Vagina (tissue), 2 donors: ENCODE measurements around the gene SLC2A9. TPM values are rescaled to one million over a fixed set of nuclear protein-coding genes. Genes with fewer than 3 reads are reported as not detected.

Experiments
- DNase-seq, 2 donors: peaks; one replicate each; pipeline ENCODE4 v3.0.0-alpha.2; 2017; ENCODE audit errors: extremely low spot score in 2 of 2
- H3K27ac ChIP-seq: fragments of 200-600 bp; sonication (generic); one replicate; pipeline ENCODE4 v1.5.1; 2019
- H3K27me3 ChIP-seq: fragments of 200-600 bp; sonication (generic); one replicate; pipeline ENCODE4 v1.5.1; 2019
- H3K36me3 ChIP-seq, 2 donors: fragments of 200-600 bp; sonication (generic); one replicate each; pipeline ENCODE4 v1.5.1; 2017 to 2019
- H3K4me1 ChIP-seq: fragments of 200-600 bp; sonication (generic); one replicate; pipeline ENCODE4 v1.5.1; 2019
- H3K4me3 ChIP-seq, 2 donors: fragments of 200-600 bp; sonication (generic); 1 replicate in 1 of 2; 2 replicates in 1 of 2; pipeline ENCODE4 v1.5.1; 2016 to 2019
- H3K9me3 ChIP-seq: fragments of 200-600 bp; sonication (generic); one replicate; pipeline ENCODE4 v1.5.1; 2019
- POLR2A ChIP-seq, 2 donors: fragments of 450-650 bp; IDR thresholded peaks; one replicate each; pipeline ENCODE4 v1.6.1; 2017; ENCODE audit warnings: antibody characterized with exemption in 2 of 2, mild to moderate bottlenecking in 2 of 2, moderate library complexity in 2 of 2
- POLR2AphosphoS5 ChIP-seq, 2 donors: sonication (generic); formaldehyde crosslinking; IDR thresholded peaks; one replicate each; pipeline ENCODE4 v1.9.0; 2017; ENCODE audit warnings: antibody characterized with exemption in 2 of 2, mild to moderate bottlenecking in 2 of 2, low read depth in 1 of 2; ENCODE audit not compliant: insufficient read depth in 1 of 2
- intact Hi-C: fragments of 100-400 bp; cut with DNase I; formaldehyde crosslinking; loops from one replicate; pipeline ENCODE4 v1.15.1; 2023
- total RNA-seq: library from RNA; depleted of rRNA; stranded (reverse); fragments of >200 nt; gene quantifications from one replicate; pipeline ENCODE4 v1.2.3, GENCODE V29; 2016
- TF ChIP-seq, protein P1 (sequence below), 3 experiments: fragments of 450-650 bp in 2 of 3; fragments of 200-600 bp in 1 of 3; sonication (generic) in 1 of 3; IDR thresholded peaks; one replicate each; pipeline ENCODE4 v1.5.1; 2017 to 2019; ENCODE audit warnings: antibody characterized with exemption in 3 of 3, mild to moderate bottlenecking in 2 of 3, moderate library complexity in 2 of 3

Gene SLC2A9
- total RNA-seq, 1 donor from 2014 or later = 7.9 TPM

DNA sequence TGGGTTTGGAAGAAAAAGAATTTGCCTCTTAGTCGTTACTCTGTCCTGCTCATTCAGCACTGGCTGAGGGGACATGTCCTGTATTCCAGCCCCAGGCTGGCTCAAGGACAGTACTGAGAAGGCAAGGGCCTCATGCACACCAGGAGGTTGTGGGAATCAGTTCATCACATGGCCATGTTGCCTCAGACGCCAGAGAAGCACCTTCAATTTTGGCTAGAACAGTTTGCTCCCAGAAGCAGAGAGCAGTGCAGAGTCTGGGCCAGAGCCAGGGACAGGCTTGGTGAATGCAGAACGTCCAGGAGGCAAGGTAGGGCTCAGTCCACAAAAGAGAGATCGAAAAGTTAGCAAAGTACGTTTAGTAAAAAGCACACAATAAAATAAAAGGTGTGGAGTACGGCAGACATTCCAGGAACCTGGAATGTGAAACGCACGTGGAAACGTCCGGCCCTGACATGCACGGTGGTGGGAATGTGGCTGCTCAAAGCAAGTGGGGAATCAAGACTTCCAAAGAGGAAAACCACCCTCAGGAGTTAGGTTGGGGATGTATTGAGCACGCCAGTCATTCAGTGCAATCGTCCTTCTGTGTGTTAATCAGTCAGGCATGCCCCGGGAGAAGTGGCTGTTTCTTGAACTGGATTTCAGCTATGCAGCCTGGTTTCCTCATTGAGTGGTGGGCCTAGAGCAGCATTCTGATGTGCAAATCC, 1.2 kb upstream of the SLC2A9 start:
- no peak for DNase-seq
- no peaks in the 10 kb centered on the region for H3K9me3 ChIP-seq
- TF ChIP-seq, protein P1, sequence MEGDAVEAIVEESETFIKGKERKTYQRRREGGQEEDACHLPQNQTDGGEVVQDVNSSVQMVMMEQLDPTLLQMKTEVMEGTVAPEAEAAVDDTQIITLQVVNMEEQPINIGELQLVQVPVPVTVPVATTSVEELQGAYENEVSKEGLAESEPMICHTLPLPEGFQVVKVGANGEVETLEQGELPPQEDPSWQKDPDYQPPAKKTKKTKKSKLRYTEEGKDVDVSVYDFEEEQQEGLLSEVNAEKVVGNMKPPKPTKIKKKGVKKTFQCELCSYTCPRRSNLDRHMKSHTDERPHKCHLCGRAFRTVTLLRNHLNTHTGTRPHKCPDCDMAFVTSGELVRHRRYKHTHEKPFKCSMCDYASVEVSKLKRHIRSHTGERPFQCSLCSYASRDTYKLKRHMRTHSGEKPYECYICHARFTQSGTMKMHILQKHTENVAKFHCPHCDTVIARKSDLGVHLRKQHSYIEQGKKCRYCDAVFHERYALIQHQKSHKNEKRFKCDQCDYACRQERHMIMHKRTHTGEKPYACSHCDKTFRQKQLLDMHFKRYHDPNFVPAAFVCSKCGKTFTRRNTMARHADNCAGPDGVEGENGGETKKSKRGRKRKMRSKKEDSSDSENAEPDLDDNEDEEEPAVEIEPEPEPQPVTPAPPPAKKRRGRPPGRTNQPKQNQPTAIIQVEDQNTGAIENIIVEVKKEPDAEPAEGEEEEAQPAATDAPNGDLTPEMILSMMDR (IDR thresholded peaks at IDR 0.05) = no peak
- TF ChIP-seq POLR2A (IDR thresholded peaks at IDR 0.05) = no peak
- intact Hi-C loops = no loop called here
- peaks cover 51% of the 10 kb centered on the region for H3K4me1 ChIP-seq
- no peak overlapping the region for H3K4me3 ChIP-seq
- no peaks in the 10 kb centered on the region for H3K27me3 ChIP-seq
- H3K27ac ChIP-seq = peak overlapping the region; percentile 53
- H3K36me3 ChIP-seq = no peaks in the 10 kb centered on the region

DNA sequence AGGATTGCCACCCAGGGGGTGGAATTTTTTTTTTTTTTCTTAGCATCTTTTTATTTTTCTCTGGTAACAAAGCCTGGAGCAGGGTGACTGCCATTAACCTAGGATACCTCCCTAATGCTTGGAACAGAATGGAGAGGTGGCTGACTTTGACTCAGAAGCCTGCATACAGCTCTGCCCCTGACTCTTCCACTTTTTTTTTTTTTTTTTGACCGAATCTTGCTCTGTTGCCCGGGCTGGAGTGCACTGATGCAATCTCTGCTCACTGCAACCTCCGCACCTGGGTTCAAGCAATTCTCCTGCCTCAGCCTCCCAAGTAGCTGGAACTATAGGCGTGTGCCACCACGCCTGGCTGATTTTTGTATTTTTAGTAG, 341 bp upstream of the SLC2A9 start:
- no peak overlapping the region for H3K4me3 ChIP-seq
- intact Hi-C loops = no loop called here
- H3K9me3 ChIP-seq = no peaks in the 10 kb centered on the region
- H3K4me1 ChIP-seq = peaks cover 51% of the 10 kb centered on the region
- H3K27me3 ChIP-seq = no peaks in the 10 kb centered on the region
- DNase-seq = no peak
- peak overlapping the region; percentile 53 for H3K27ac ChIP-seq
- no peaks in the 10 kb centered on the region for H3K36me3 ChIP-seq
- no peak for TF ChIP-seq POLR2A (IDR thresholded peaks at IDR 0.05)

DNA sequence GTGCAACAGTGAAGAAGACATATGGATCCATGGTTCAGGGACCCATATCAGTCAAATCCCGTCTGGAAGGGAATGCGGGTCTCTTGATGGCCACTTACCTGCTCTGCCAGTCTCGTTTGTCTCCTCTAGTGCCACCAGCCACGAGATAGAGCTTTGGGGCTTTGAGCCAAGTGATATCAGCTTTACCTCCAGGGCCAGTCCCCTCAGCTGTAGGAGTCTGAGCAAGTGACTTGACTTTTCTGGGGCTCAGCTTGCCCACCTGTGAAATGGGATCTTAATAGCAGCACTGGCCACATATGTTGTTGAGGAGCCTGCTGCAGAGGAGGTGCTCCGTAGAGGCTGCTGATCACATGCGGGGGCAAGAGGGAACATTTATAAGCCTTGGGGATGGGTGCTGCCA, 1.2 kb downstream of the SLC2A9 start:
- no peaks in the 10 kb centered on the region for H3K27me3 ChIP-seq
- no peaks in the 10 kb centered on the region for H3K36me3 ChIP-seq
- H3K4me1 ChIP-seq = peaks cover 51% of the 10 kb centered on the region
- TF ChIP-seq POLR2A (IDR thresholded peaks at IDR 0.05) (no peak), POLR2AphosphoS5 (IDR thresholded peaks at IDR 0.05; ENCODE audit: insufficient read depth in 1 of 2, low read depth in 1 of 2) (no peak)
- TF ChIP-seq, protein P1 (IDR thresholded peaks at IDR 0.05) = no peak
- no peak for DNase-seq
- H3K4me3 ChIP-seq = no peak overlapping the region
- intact Hi-C loops = no loop called here
- no peaks in the 10 kb centered on the region for H3K9me3 ChIP-seq
- peak overlapping the region; percentile 91 for H3K27ac ChIP-seq

DNA sequence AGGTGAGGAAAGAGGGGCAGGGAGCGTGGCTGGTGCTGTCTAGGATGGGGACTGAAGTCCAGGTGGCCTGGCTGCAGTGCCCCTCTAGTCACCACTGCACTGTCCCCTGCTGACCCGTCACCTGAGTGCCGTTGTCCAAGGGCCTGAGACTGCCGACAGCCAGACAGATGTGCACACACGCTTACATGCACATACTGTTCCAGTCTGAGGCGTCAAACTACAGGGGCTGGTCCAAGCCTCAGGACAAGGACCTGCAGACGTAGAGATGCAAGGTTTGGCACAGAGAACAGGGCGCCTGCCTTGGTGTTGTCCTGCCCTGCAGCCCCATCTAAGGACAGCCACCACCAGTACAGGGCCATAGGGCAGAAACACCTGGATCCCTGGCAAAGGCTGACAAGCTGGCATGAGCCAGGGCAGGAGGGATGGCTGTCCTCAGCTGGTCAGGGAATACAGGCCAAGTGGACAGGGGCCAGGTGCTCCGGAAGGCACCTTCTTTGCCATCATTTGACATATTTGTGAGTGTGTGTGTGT, 1.7 kb downstream of the SLC2A9 start:
- DNase-seq = no peak
- H3K9me3 ChIP-seq = no peaks in the 10 kb centered on the region
- intact Hi-C loops = loop anchor here (5.0 to 10.0 kb wide), 2 partner anchors 98 to 255 kb away; partner anchors contain the start of gene WDR1
- H3K27me3 ChIP-seq = no peaks in the 10 kb centered on the region
- no peaks in the 10 kb centered on the region for H3K36me3 ChIP-seq
- H3K4me1 ChIP-seq = peaks cover 51% of the 10 kb centered on the region
- peak overlapping the region; percentile 42 to 43 for H3K4me3 ChIP-seq
- H3K27ac ChIP-seq = peak overlapping the region; percentile 91
- TF ChIP-seq POLR2AphosphoS5 (IDR thresholded peaks at IDR 0.05; ENCODE audit: insufficient read depth in 1 of 2, low read depth in 1 of 2) = no peak
- TF ChIP-seq, protein P1 (IDR thresholded peaks at IDR 0.05) = no peak
- no peak for TF ChIP-seq POLR2A (IDR thresholded peaks at IDR 0.05)

DNA sequence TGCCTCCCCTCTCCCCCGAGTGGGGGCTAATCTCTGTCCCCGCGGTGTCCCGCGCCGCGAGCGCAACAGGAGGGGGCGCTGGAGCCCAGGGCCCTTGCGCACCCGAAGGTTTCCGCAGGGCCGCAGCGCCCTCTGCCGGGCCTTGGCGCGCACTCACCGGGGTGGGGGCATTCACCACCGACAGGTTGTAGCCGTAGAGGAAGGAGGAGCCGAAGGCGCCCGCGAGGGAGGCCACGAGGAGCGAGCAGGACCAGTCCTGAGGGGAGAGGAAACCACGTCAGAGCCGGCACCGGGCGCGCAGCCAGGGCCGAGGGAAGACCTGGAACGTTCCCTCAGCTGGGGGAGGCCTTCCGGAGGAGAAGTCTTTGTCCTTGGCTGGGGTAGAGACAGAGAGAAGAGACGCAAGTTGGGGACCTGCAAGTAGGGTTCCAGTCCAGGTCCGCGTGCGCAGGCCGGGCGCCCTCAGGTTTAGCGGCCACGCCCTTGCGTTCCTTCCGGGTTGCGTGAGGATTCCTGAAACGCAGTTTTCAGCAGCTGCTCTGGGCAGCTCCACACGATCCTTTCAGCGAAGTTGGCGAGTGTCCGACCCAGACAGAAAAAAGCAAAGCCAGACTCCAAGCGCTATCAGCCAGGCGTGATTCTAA, 2.4 kb downstream of the SLC2A9 start:
- DNase-seq = peak in 1 of 2 donors; percentile 99
- H3K9me3 ChIP-seq = no peaks in the 10 kb centered on the region
- TF ChIP-seq, protein P1 (IDR thresholded peaks at IDR 0.05) = peak; percentile 94 to 99 (median 98)
- TF ChIP-seq POLR2A (IDR thresholded peaks at IDR 0.05) = peak in 1 of 2 donors; percentile 17
- TF ChIP-seq POLR2AphosphoS5 (IDR thresholded peaks at IDR 0.05; ENCODE audit: insufficient read depth in 1 of 2, low read depth in 1 of 2) = peak; percentile 92
- H3K4me1 ChIP-seq = peaks cover 51% of the 10 kb centered on the region
- intact Hi-C loops = loop anchor here (5.0 to 10.0 kb wide), 2 partner anchors 98 to 254 kb away; partner anchors contain the start of gene WDR1
- H3K4me3 ChIP-seq = peak overlapping the region; percentile 42 to 43
- H3K27ac ChIP-seq = peak overlapping the region; percentile 91
- H3K27me3 ChIP-seq = no peaks in the 10 kb centered on the region
- no peaks in the 10 kb centered on the region for H3K36me3 ChIP-seq
